GM23338 (cell line): ENCODE results near the gene ALPP.

ENCODE experiments used
- CREB1 ChIP-seq: fragments of 250-450 bp; sonication (Bioruptor Pico); IDR thresholded peaks from 2 replicates; pipeline ENCODE4 v1.5.0; 2020; ENCODE audit warnings: low read depth, mild to moderate bottlenecking, moderate library complexity
- EZH2 ChIP-seq: fragments of 200-600 bp; sonication (generic); IDR thresholded peaks from one replicate; pipeline ENCODE4 v1.8.0; 2017; ENCODE audit warnings: antibody characterized with exemption, mild to moderate bottlenecking, low read depth; ENCODE audit not compliant: unreplicated experiment
- EZH2phosphoT487 ChIP-seq: fragments of 200-600 bp; sonication (generic); IDR thresholded peaks from one replicate; pipeline ENCODE4 v1.8.1; 2018; ENCODE audit warnings: antibody characterized with exemption; ENCODE audit not compliant: unreplicated experiment
- JUNB ChIP-seq: IDR thresholded peaks from one replicate; pipeline ENCODE4 v1.6.1; 2016; ENCODE audit warnings: antibody characterized with exemption; ENCODE audit not compliant: unreplicated experiment
- NANOG ChIP-seq: IDR thresholded peaks from 2 replicates; pipeline ENCODE4 v1.6.1; 2016; ENCODE audit warnings: antibody characterized with exemption, borderline replicate concordance
- POLR2AphosphoS5 ChIP-seq: IDR thresholded peaks from 2 replicates; pipeline ENCODE4 v1.6.1; 2016; ENCODE audit warnings: antibody characterized with exemption, low read depth
- STAT1 ChIP-seq: IDR thresholded peaks from one replicate; pipeline ENCODE4 v1.6.1; 2016; ENCODE audit warnings: antibody characterized with exemption; ENCODE audit not compliant: unreplicated experiment
- ZNF114 ChIP-seq: fragments of 250-450 bp; sonication (Bioruptor Pico); IDR thresholded peaks from 2 replicates; pipeline ENCODE4 v1.5.0; 2020; ENCODE audit warnings: mild to moderate bottlenecking, moderate library complexity
- TF ChIP-seq, protein P1 (sequence below), 2 experiments: fragments of 200-600 bp in 1 of 2; sonication (generic) in 1 of 2; conservative IDR thresholded peaks; 2 replicates each; pipeline versions ENCODE4 v1.5.1 to v1.6.1; 2016 to 2017; ENCODE audit warnings: antibody characterized with exemption in 2 of 2, low read depth in 2 of 2, mild to moderate bottlenecking in 2 of 2, moderate library complexity in 1 of 2
- TF ChIP-seq, protein P2 (sequence below): IDR thresholded peaks from one replicate; pipeline ENCODE4 v1.6.1; 2018; ENCODE audit warnings: antibody characterized with exemption; ENCODE audit not compliant: unreplicated experiment
- TF ChIP-seq, protein P3 (sequence below): fragments of 250-450 bp; sonication (Bioruptor Pico); IDR thresholded peaks from 2 replicates; pipeline ENCODE4 v1.5.0; 2020; ENCODE audit warnings: mild to moderate bottlenecking, moderate library complexity
- TF ChIP-seq, protein P4 (sequence below): IDR thresholded peaks from 2 replicates; pipeline ENCODE4 v1.6.1; 2016; ENCODE audit warnings: antibody characterized with exemption

- TF ChIP-seq, protein P1, sequence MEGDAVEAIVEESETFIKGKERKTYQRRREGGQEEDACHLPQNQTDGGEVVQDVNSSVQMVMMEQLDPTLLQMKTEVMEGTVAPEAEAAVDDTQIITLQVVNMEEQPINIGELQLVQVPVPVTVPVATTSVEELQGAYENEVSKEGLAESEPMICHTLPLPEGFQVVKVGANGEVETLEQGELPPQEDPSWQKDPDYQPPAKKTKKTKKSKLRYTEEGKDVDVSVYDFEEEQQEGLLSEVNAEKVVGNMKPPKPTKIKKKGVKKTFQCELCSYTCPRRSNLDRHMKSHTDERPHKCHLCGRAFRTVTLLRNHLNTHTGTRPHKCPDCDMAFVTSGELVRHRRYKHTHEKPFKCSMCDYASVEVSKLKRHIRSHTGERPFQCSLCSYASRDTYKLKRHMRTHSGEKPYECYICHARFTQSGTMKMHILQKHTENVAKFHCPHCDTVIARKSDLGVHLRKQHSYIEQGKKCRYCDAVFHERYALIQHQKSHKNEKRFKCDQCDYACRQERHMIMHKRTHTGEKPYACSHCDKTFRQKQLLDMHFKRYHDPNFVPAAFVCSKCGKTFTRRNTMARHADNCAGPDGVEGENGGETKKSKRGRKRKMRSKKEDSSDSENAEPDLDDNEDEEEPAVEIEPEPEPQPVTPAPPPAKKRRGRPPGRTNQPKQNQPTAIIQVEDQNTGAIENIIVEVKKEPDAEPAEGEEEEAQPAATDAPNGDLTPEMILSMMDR (conservative IDR thresholded peaks at IDR 0.05; ENCODE audit: low read depth in 2 of 2) = no peak
- TF ChIP-seq EZH2phosphoT487 (no peak), JUNB (no peak), POLR2AphosphoS5 (no peak), EZH2 (no peak), STAT1 (no peak), CREB1 (CRISPR knock-in tag) (no peak), NANOG (no peak), ZNF114 (CRISPR knock-in tag) (no peak)
- TF ChIP-seq, protein P2, sequence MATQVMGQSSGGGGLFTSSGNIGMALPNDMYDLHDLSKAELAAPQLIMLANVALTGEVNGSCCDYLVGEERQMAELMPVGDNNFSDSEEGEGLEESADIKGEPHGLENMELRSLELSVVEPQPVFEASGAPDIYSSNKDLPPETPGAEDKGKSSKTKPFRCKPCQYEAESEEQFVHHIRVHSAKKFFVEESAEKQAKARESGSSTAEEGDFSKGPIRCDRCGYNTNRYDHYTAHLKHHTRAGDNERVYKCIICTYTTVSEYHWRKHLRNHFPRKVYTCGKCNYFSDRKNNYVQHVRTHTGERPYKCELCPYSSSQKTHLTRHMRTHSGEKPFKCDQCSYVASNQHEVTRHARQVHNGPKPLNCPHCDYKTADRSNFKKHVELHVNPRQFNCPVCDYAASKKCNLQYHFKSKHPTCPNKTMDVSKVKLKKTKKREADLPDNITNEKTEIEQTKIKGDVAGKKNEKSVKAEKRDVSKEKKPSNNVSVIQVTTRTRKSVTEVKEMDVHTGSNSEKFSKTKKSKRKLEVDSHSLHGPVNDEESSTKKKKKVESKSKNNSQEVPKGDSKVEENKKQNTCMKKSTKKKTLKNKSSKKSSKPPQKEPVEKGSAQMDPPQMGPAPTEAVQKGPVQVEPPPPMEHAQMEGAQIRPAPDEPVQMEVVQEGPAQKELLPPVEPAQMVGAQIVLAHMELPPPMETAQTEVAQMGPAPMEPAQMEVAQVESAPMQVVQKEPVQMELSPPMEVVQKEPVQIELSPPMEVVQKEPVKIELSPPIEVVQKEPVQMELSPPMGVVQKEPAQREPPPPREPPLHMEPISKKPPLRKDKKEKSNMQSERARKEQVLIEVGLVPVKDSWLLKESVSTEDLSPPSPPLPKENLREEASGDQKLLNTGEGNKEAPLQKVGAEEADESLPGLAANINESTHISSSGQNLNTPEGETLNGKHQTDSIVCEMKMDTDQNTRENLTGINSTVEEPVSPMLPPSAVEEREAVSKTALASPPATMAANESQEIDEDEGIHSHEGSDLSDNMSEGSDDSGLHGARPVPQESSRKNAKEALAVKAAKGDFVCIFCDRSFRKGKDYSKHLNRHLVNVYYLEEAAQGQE = no peak
- TF ChIP-seq, protein P3, sequence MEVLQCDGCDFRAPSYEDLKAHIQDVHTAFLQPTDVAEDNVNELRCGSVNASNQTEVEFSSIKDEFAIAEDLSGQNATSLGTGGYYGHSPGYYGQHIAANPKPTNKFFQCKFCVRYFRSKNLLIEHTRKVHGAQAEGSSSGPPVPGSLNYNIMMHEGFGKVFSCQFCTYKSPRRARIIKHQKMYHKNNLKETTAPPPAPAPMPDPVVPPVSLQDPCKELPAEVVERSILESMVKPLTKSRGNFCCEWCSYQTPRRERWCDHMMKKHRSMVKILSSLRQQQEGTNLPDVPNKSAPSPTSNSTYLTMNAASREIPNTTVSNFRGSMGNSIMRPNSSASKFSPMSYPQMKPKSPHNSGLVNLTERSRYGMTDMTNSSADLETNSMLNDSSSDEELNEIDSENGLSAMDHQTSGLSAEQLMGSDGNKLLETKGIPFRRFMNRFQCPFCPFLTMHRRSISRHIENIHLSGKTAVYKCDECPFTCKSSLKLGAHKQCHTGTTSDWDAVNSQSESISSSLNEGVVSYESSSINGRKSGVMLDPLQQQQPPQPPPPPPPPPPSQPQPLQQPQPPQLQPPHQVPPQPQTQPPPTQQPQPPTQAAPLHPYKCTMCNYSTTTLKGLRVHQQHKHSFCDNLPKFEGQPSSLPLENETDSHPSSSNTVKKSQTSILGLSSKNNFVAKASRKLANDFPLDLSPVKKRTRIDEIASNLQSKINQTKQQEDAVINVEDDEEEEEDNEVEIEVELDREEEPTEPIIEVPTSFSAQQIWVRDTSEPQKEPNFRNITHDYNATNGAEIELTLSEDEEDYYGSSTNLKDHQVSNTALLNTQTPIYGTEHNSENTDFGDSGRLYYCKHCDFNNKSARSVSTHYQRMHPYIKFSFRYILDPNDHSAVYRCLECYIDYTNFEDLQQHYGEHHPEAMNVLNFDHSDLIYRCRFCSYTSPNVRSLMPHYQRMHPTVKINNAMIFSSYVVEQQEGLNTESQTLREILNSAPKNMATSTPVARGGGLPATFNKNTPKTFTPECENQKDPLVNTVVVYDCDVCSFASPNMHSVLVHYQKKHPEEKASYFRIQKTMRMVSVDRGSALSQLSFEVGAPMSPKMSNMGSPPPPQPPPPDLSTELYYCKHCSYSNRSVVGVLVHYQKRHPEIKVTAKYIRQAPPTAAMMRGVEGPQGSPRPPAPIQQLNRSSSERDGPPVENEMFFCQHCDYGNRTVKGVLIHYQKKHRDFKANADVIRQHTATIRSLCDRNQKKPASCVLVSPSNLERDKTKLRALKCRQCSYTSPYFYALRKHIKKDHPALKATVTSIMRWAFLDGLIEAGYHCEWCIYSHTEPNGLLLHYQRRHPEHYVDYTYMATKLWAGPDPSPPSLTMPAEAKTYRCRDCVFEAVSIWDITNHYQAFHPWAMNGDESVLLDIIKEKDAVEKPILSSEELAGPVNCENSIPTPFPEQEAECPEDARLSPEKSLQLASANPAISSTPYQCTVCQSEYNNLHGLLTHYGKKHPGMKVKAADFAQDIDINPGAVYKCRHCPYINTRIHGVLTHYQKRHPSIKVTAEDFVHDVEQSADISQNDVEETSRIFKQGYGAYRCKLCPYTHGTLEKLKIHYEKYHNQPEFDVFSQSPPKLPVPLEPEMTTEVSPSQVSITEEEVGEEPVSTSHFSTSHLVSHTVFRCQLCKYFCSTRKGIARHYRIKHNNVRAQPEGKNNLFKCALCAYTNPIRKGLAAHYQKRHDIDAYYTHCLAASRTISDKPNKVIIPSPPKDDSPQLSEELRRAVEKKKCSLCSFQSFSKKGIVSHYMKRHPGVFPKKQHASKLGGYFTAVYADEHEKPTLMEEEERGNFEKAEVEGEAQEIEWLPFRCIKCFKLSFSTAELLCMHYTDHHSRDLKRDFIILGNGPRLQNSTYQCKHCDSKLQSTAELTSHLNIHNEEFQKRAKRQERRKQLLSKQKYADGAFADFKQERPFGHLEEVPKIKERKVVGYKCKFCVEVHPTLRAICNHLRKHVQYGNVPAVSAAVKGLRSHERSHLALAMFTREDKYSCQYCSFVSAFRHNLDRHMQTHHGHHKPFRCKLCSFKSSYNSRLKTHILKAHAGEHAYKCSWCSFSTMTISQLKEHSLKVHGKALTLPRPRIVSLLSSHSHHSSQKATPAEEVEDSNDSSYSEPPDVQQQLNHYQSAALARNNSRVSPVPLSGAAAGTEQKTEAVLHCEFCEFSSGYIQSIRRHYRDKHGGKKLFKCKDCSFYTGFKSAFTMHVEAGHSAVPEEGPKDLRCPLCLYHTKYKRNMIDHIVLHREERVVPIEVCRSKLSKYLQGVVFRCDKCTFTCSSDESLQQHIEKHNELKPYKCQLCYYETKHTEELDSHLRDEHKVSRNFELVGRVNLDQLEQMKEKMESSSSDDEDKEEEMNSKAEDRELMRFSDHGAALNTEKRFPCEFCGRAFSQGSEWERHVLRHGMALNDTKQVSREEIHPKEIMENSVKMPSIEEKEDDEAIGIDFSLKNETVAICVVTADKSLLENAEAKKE (CRISPR knock-in tag) = no peak
- TF ChIP-seq, protein P4, sequence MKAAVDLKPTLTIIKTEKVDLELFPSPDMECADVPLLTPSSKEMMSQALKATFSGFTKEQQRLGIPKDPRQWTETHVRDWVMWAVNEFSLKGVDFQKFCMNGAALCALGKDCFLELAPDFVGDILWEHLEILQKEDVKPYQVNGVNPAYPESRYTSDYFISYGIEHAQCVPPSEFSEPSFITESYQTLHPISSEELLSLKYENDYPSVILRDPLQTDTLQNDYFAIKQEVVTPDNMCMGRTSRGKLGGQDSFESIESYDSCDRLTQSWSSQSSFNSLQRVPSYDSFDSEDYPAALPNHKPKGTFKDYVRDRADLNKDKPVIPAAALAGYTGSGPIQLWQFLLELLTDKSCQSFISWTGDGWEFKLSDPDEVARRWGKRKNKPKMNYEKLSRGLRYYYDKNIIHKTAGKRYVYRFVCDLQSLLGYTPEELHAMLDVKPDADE = no peak
Measured at GRCh38 chr2:232420073-232420454, 41.5 kb downstream of the ALPP start.
